GM21786 (cell line): Measurements from ENCODE around the gene AFF1.
A peak's percentile ranks its signal among the peaks of the same experiment; 100 is the strongest.
"Not testable (repeated sequence)": the region's sequence is repeated elsewhere in the genome, so short reads cannot be mapped to it uniquely, and the experiment has no call there.

Experiments used
- ATAC-seq: cut with Tn5 transposase; IDR thresholded peaks from one replicate; pipeline ENCODE4 v1.9.1; 2021; ENCODE audit not compliant: unreplicated experiment

Gene AFF1

DNA sequence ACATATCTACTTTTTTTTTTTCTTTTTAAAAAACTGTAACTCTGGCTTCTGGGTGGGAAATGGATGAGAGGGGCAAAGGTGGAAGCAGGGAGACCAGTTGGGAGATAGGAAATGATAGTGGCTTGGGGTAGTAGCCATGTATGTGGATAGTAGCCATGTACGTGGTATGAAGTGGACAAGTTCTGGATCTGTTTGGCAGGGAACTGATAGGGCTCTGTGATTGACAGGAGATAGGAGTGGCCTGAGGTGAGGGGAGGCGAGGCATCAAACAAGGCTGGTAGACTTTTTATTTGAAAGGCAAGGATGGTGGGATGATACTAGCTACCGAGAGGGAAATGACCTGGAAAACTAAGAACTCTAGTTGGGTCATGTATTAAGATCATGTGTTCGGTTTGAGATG, 117.8 kb downstream of the AFF1 start:
- ATAC-seq = no peak

- ATAC-seq = no peak
Measured at GRCh38 chr4:87053176-87053658, 118.4 kb downstream of the AFF1 start.

DNA sequence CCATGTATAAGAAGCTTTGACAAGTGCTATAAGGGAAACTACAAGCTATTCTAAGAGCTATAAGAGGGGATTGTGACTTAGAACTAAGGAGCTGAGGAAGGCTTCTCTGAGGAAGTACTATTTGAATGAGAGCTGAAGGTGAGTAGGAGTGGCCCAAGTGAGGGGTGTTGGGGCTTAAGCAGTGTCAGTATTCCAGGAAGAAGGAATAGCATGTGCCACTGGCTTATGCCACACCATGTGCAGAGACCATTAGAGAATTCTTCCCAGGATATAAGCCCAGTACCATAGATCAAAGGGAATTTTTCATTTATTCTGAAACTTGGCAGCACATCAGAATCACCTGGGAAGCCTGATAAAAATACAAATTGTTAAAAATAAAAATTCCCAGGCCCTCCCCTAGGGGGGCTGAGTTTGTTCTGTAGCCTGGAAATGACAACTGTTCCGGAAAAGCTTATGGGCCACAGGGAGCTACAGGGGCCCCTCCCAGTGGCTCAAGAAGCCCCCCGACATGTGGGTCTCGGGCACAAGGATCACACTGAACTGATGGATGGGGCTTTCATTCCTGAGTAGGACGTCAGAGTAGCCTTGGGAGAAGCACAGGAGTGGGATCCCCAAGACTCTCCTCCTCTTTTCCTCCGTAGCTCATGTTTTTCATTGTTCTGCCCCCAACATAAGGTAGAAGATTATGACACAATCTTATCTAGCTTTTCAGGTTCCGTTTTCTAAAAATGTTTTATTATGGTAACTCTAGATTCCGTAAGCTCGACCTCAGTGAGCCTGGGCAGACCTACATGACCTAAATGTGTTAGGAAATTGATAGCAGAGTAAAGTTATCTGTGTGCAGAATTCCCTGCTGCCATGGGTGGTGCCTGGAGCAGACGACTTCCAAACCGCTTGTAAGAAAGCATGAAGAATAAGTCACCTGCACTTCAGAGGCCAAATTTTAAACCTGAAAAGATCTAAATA, 119.3 kb downstream of the AFF1 start:
- ATAC-seq = no peak

DNA sequence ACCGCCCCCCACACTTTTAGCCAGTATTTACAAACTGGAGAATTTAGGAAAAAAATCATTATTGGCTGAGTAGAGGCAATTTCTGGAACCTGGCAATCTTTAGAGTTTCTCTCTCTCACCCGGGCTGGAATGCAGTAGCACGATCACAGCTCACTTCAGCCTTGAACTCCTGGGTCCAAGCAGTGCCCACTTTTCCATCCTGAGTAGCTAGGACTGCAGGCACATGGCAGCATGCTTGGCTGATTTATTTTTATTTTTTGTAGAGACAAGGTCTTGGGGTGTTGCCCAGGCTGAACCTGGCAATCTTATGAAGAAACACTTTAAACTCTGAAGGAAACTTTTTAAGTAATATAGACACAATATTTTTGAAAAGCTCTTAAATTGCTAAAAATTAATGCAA, 120.1 kb downstream of the AFF1 start:
- no peak for ATAC-seq

DNA sequence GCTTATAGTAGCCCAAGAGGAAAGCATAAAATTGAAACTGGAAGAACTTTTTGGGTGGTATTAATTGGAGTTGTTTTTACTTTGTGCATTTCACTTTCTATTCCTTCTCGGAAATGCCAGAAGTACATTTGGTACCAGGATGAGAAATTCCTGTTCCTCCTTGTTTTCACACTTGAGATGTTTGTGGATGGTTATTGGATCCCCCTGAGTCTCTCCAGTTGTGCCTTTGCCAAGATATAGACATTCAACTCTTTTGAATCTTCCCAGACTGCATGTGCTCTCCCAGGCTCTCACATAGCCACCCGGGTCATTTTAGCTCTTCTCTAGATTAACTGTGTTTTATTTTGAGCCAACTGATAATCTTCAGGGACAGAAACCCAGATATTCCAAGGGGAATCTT, 120.5 kb downstream of the AFF1 start:
- no peak for ATAC-seq

DNA sequence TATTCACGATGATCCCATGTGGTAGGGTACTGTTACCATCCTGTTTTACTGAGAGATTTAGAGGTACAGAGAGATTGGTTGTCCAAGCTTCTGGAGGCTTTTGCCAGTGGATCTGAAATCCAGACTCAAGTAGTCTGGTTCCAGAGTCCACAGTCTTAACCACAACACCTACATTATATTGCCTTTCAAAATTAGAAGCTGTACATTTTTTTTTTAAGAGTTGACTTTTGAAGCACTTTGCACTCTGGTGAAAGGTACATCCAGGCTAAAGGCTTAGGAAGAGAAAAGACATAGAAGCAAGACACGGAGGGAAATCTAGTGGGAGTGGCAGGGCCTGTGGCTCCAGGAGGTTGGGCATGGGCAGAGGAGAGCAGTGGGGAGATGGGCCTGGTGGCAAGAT, 122.1 kb downstream of the AFF1 start:
- ATAC-seq = no peak

DNA sequence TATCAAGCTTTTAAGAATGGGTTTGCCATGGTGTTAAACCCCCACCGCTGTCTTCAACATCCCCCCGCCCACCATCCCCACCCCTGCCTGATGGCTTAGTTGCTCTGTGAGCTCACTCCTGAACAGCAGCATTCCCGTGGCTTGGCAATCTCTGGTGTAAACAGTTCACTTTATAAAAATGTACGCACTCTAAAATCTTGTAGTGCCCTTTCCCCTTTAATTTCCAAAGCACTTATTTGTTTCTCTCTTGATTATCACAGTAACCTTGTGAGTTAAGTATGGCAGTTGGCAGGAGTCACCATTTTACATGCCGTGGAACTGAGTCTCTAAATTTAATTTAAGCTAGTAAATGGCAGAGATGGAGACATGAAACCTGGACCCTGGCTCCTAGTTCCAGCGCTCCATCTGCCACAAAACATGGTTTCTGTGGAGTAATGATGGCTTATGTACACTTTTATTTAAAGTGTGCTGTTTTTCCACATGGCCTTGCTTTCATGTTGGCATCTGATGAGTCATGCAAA, 123.1 kb downstream of the AFF1 start:
- ATAC-seq = no peak

GRCh38 chr4:87058356-87059073, 123.7 kb downstream of the AFF1 start:
- ATAC-seq = no peak

DNA sequence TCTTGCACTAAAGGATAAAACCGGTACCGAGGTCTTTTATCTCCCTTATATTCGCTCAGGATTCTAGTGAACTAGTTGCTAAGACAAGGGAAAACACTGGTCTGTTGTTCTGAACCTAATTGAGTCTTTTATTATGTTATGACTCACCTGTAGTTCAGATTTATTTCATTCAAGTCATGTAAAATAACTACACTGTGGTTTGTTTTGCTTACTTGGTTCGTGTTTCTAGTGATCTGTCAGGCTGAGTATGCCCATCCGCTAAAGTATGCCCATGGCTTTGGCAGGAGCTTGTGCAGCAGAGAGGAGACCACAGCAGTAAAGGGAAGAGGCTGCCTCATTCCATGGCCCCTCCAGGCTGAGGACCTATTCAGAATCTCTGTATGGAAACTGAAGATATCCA, 126.1 kb downstream of the AFF1 start:
- ATAC-seq = no peak

DNA sequence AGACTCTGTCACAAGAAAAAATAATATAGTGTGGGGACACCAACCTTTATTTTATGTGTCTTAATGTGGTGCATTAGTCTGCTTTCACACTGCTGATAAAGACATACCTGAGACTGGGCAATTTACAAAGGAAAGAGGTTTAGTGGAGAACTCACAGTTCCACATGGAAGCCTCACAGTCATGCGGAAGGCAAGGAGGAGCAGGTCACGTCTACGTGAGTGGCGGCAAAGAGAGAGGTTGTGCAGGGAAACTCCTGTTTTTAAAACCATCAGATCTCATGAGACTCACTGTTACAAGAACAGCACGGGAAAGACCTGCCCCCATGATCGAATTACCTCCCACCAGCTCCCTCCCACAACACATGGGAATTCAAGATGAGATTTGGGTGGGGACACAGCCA, 130.2 kb downstream of the AFF1 start:
- no peak for ATAC-seq

DNA sequence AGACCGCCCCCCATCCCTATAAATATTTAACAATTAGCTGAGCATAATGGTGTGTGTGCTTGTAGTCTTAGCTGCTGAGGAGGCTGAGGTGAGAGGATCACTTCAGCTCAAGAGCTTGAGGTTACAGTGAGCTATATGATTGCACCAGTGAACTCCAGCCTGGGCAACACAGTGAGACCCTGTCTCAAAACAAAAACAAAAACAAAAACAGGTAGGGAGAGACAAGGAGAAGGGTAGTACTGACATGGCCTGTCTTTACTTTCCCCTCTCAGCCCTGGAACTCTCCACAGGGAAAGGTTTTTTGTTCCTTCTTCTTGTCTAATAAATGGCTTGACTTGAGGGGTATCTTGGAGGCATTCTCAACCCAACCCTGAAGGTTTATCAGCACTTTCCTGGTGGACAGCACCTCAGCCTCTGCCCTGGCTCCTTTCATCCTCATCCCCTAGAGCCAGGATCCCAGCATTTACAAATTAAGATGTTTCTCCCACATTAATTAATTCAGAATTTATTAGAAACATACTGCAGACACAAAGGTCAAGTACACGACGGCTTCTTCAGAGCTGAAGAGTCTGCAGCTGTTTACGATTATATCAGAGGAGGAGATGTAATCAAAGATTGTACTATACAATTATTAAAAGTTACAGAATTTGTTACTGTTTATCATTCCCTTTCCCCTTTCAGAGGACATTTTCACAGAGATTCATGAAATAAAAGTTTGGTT, 131.8 kb downstream of the AFF1 start:
- ATAC-seq = no peak

GRCh38 chr4:87067124-87067885, 132.5 kb downstream of the AFF1 start:
- ATAC-seq = no peak

- no peak for ATAC-seq
Measured at GRCh38 chr4:87068583-87069021, 133.8 kb downstream of the AFF1 start.

- no peak for ATAC-seq
Measured at GRCh38 chr4:87069037-87069742, 134.4 kb downstream of the AFF1 start.

DNA sequence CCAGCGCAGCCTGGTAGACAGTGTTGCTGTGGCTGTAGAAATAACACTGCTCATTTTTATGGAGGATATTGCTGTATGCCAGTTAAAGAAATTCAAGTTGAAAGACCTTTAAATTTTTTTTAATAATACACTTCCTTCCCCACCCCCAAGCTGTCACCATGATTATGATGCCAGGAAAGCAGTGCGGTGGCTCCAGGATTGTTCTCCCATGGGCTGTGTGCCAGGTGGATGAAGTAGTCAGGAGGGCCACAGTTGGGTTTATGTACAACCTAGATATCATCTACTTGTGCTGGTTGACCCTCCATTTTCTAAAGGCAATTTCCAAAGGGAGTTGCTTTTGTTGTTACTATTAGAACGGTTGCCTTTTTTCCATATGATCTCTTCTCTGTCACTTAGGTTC, 136.6 kb downstream of the AFF1 start:
- no peak for ATAC-seq

GRCh38 chr4:87072545-87072944, 137.7 kb downstream of the AFF1 start:
- not testable (repeated sequence) for ATAC-seq

- ATAC-seq = peak; percentile 86
Measured at GRCh38 chr4:87073199-87074120, 138.6 kb downstream of the AFF1 start.

- no peak for ATAC-seq
Measured at GRCh38 chr4:87074121-87074488, 139.3 kb downstream of the AFF1 start.

GRCh38 chr4:87075876-87076275, 141.1 kb downstream of the AFF1 start:
- no peak for ATAC-seq
